Measurements from ENCODE around the gene PSMC3.

- TF ChIP-seq CTCF (IDR thresholded peaks at IDR 0.05 in 2 of 3, conservative IDR thresholded peaks at IDR 0.05 in 1 of 3; ENCODE audit: insufficient read depth in 2 of 3, low read depth in 1 of 3, low read length in 3 of 3) (no peak), KAT2B (IDR thresholded peaks at IDR 0.05; ENCODE audit: low read depth, low read length) (no peak), RFX5 (IDR thresholded peaks at IDR 0.05; ENCODE audit: low read depth, low read length) (no peak), FOXA1 (IDR thresholded peaks at IDR 0.05; ENCODE audit: borderline replicate concordance) (no peak), CBFB (CRISPR knock-in tag; IDR thresholded peaks at IDR 0.05) (no peak), ZNF586 (CRISPR knock-in tag; conservative IDR thresholded peaks at IDR 0.05) (no peak), HMG20B (CRISPR knock-in tag; IDR thresholded peaks at IDR 0.05) (no peak), PHB (CRISPR knock-in tag; IDR thresholded peaks at IDR 0.05) (no peak)
Observed at GRCh38 chr11:47437218-47437745, 11.0 kb upstream of the PSMC3 start.
